Measurements from ENCODE around the gene CALCR.

- no peak for TF ChIP-seq GABPA (IDR thresholded peaks at IDR 0.05; ENCODE audit: low read depth)
- TF ChIP-seq CTCF (IDR thresholded peaks at IDR 0.05; ENCODE audit: insufficient read depth, low read length): no peak
- no peak for TF ChIP-seq POLR2AphosphoS5 (IDR thresholded peaks at IDR 0.05; ENCODE audit: low read depth)
These were observed 1.3 kb upstream of the CALCR start for GRCh38 chr7:93575555-93576399.

All from HL-60 (cell line).